WTC11 (cell line): ENCODE data around the gene DCUN1D2. TPM values are rescaled to one million over a fixed set of nuclear protein-coding genes. Genes with fewer than 3 reads are reported as not detected.

Experiments
- ATAC-seq: fragments of 200-7000 bp; cut with Tn5 transposase; 2 replicates; pipeline ENCODE4 v1.10.0; 2021; ENCODE audit warnings: mild to moderate bottlenecking, moderate library complexity
- CTCF ChIA-PET: fragments of 300-600 bp; sonication (Branson Sonifier 250); formaldehyde crosslinking; loops from one replicate; lab custom pipeline; 2021; ENCODE audit warnings: antibody characterized with exemption; lab: Charles Lee
- POLR2A ChIA-PET: fragments of 350-600 bp; sonication (Branson Sonifier 250); formaldehyde crosslinking; loops from one replicate; lab custom pipeline; 2021; ENCODE audit warnings: antibody characterized with exemption; lab: Charles Lee
- DNase-seq: peaks from one replicate; pipeline ENCODE4 v3.0.0; 2021; ENCODE audit warnings: low spot score
- H3K27ac Mint-ChIP-seq: 2 replicates; pipeline ENCODE4 v1.8.0; 2021; ENCODE audit warnings: mixed read lengths
- H3K27me3 Mint-ChIP-seq: 2 replicates; pipeline ENCODE4 v1.8.0; 2021; ENCODE audit warnings: low read depth, mild to moderate bottlenecking, moderate library complexity, mixed read lengths
- H3K36me3 Mint-ChIP-seq: 2 replicates; pipeline ENCODE4 v1.8.0; 2021; ENCODE audit warnings: mixed read lengths
- H3K4me1 Mint-ChIP-seq: 2 replicates; pipeline ENCODE4 v1.8.0; 2022; ENCODE audit warnings: mixed read lengths
- H3K4me3 Mint-ChIP-seq: 2 replicates; pipeline ENCODE4 v1.8.0; 2021; ENCODE audit warnings: mild to moderate bottlenecking, moderate library complexity, mixed read lengths
- H3K9me3 Mint-ChIP-seq: 2 replicates; pipeline ENCODE4 v1.8.0; 2021; ENCODE audit warnings: mixed read lengths
- ATF6 ChIP-seq: sonication (generic); formaldehyde crosslinking; IDR thresholded peaks from 2 replicates; pipeline ENCODE4 v1.8.1; 2023; ENCODE audit warnings: mild to moderate bottlenecking, missing genetic modification reagents
- CTCF ChIP-seq: fragments of 200-600 bp; IDR thresholded peaks from 2 replicates; pipeline ENCODE4 v1.8.0; 2022; ENCODE audit warnings: antibody characterized with exemption
- GTF2I ChIP-seq: fragments of 250-450 bp; sonication (Bioruptor Pico); conservative IDR thresholded peaks from 2 replicates; pipeline ENCODE4 v1.4.0; 2021; ENCODE audit warnings: mild to moderate bottlenecking
- MYBL2 ChIP-seq: sonication (generic); formaldehyde crosslinking; IDR thresholded peaks from 2 replicates; pipeline ENCODE4 v1.8.1; 2023; ENCODE audit warnings: mild to moderate bottlenecking, moderate library complexity, missing genetic modification reagents
- NFE2L1 ChIP-seq: sonication (generic); formaldehyde crosslinking; IDR thresholded peaks from 2 replicates; pipeline ENCODE4 v1.8.1; 2023; ENCODE audit warnings: missing genetic modification reagents
- NR3C1 ChIP-seq: sonication (generic); formaldehyde crosslinking; conservative IDR thresholded peaks from 2 replicates; pipeline ENCODE4 v1.8.1; 2023; ENCODE audit warnings: low read depth, mild to moderate bottlenecking, missing genetic modification reagents
- PRDM15 ChIP-seq: sonication (generic); formaldehyde crosslinking; IDR thresholded peaks from 2 replicates; pipeline ENCODE4 v1.8.0; 2022; ENCODE audit warnings: missing genetic modification reagents
- RELA ChIP-seq: sonication (generic); formaldehyde crosslinking; IDR thresholded peaks from 2 replicates; pipeline ENCODE4 v1.8.1; 2022; ENCODE audit warnings: missing genetic modification reagents, mild to moderate bottlenecking, borderline replicate concordance
- ZNF121 ChIP-seq: sonication (generic); formaldehyde crosslinking; IDR thresholded peaks from 2 replicates; pipeline ENCODE4 v1.8.0; 2023; ENCODE audit warnings: missing genetic modification reagents
- ZNF138 ChIP-seq: sonication (generic); formaldehyde crosslinking; conservative IDR thresholded peaks from 2 replicates; pipeline ENCODE4 v1.8.1; 2022; ENCODE audit warnings: mild to moderate bottlenecking, moderate library complexity, missing genetic modification reagents
- ZNF232 ChIP-seq: sonication (generic); formaldehyde crosslinking; IDR thresholded peaks from 2 replicates; pipeline ENCODE4 v1.8.0; 2022; ENCODE audit warnings: mild to moderate bottlenecking, missing genetic modification reagents
- ZNF425 ChIP-seq: fragments of 250-450 bp; sonication (Bioruptor Pico); conservative IDR thresholded peaks from 2 replicates; pipeline ENCODE4 v1.9.0; 2021; ENCODE audit warnings: mild to moderate bottlenecking
- total RNA-seq: library from RNA; stranded (reverse); gene quantifications from 3 replicates; pipeline ENCODE4 v1.2.3, GENCODE V29; 2021
- TF ChIP-seq, protein P1 (sequence below): fragments of 250-450 bp; sonication (Bioruptor Pico); IDR thresholded peaks from 2 replicates; pipeline ENCODE4 v2.1.2; 2022; ENCODE audit warnings: mild to moderate bottlenecking, moderate library complexity

The DCUN1D2 gene
- total RNA-seq, 1 experiment from 2014 or later = 42.5 TPM

DNA sequence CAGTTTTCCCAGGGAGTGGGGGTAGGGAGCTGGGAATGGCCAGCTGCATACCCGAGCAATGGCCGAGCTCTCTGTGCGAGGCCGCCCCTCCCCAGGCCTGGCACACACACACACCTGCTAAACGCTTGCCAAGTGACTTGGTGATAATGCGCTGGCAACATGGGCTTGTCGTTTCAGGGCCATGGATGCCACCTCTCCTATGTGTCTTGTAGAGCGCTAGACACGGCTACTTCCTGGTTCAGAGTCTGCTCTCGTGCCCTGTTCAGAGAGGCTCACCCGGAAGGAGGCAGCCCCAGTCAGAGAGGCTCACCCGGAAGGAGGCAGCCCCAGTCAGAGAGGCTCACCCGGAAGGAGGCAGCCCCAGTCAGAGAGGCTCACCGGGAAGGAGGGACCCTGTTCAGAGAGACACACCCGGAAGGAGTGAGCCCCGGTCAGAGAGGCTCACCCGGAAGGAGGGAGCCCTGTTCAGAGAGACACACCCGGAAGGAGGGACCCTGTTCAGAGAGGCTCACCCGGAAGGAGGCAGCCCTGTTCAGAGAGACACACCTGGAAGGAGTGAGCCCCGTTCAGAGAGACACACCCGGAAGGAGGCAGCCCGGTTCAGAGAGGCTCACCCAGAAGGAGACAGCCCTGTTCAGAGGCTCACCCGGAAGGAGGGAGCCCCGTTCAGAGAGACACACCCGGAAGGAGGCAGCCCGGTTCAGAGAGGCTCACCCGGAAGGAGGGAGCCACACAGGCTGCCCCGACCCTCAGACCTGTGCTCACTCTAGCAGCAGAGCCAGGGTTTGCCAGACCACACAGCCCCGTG lies 41.4 kb downstream of the DCUN1D2 start:
- ChIA-PET CTCF (interaction anchor here (1.3 kb wide), 1 partner anchor 175 kb away, joined by 3 read pairs; no protein-coding TSS in a partner anchor), POLR2A (no interaction called here)
- DNase-seq = no peak
- no peak; the same call in 1 of the 2 replicates for ATAC-seq
- H3K27me3 Mint-ChIP-seq = no peaks in the 10 kb centered on the region
- no peak overlapping the region for H3K4me3 Mint-ChIP-seq
- H3K4me1 Mint-ChIP-seq = peaks cover 5% of the 10 kb centered on the region; the same call in 1 of the 2 replicates
- peak overlapping the region; percentile 79 for H3K27ac Mint-ChIP-seq
- peaks cover 3% of the 10 kb centered on the region; the same call in 1 of the 2 replicates for H3K36me3 Mint-ChIP-seq
- TF ChIP-seq ZNF138 (CRISPR knock-in tag) (no peak), ZNF121 (CRISPR knock-in tag) (0 out of 2 replicates have a peak, but pooled peaks have one; percentile 11)
- peaks cover 8% of the 10 kb centered on the region; the same call in 1 of the 2 replicates for H3K9me3 Mint-ChIP-seq

- CTCF ChIA-PET = interaction anchor here (1.3 kb wide), 1 partner anchor 174 kb away, joined by 3 read pairs; no protein-coding TSS in a partner anchor
- Mint-ChIP-seq H3K27me3 (no peaks in the 10 kb centered on the region), H3K36me3 (peaks cover 3% of the 10 kb centered on the region; the same call in 1 of the 2 replicates)
Measured at GRCh38 chr13:113448545-113448884, 42.0 kb downstream of the DCUN1D2 start.

GRCh38 chr13:113447596-113447995 lies 42.9 kb downstream of the DCUN1D2 start:
- Mint-ChIP-seq H3K36me3 (peaks cover 4% of the 10 kb centered on the region), H3K27ac (no peak overlapping the region), H3K4me3 (no peak overlapping the region), H3K4me1 (peaks cover 5% of the 10 kb centered on the region; the same call in 1 of the 2 replicates), H3K27me3 (no peaks in the 10 kb centered on the region), H3K9me3 (peaks cover 10% of the 10 kb centered on the region; the same call in 1 of the 2 replicates)
- CTCF ChIA-PET = no interaction called here
- ATAC-seq (no peak), DNase-seq (no peak)
- POLR2A ChIA-PET = no interaction called here
- no peak for TF ChIP-seq ATF6
- TF ChIP-seq NR3C1 (CRISPR knock-in tag) = no peak
- TF ChIP-seq ZNF425 = no peak
- TF ChIP-seq, protein P1, sequence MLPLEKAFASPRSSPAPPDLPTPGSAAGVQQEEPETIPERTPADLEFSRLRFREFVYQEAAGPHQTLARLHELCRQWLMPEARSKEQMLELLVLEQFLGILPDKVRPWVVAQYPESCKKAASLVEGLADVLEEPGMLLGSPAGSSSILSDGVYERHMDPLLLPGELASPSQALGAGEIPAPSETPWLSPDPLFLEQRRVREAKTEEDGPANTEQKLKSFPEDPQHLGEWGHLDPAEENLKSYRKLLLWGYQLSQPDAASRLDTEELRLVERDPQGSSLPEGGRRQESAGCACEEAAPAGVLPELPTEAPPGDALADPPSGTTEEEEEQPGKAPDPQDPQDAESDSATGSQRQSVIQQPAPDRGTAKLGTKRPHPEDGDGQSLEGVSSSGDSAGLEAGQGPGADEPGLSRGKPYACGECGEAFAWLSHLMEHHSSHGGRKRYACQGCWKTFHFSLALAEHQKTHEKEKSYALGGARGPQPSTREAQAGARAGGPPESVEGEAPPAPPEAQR (CRISPR knock-in tag) = no peak
- no peak for TF ChIP-seq NFE2L1
- TF ChIP-seq PRDM15 (CRISPR knock-in tag) = no peak
- TF ChIP-seq ZNF232 (CRISPR knock-in tag) = no peak
- no peak for TF ChIP-seq ZNF121 (CRISPR knock-in tag)
- no peak for TF ChIP-seq CTCF
- no peak for TF ChIP-seq RELA (CRISPR knock-in tag)
- no peak for TF ChIP-seq MYBL2 (CRISPR knock-in tag)

More at GRCh38 chr13:113448545-113448884, 42.0 kb downstream of the DCUN1D2 start:
- peak; percentile 18; the same call in 1 of the 2 replicates for ATAC-seq
- POLR2A ChIA-PET = no interaction called here
- peak overlapping the region; percentile 79 for H3K27ac Mint-ChIP-seq
- H3K9me3 Mint-ChIP-seq = peaks cover 8% of the 10 kb centered on the region; the same call in 1 of the 2 replicates
- peaks cover 5% of the 10 kb centered on the region; the same call in 1 of the 2 replicates for H3K4me1 Mint-ChIP-seq
- no peak for TF ChIP-seq CTCF
- no peak for TF ChIP-seq GTF2I
- no peak for DNase-seq
- H3K4me3 Mint-ChIP-seq = no peak overlapping the region
